ENCODE measurements around the gene AFTPH.

DNA sequence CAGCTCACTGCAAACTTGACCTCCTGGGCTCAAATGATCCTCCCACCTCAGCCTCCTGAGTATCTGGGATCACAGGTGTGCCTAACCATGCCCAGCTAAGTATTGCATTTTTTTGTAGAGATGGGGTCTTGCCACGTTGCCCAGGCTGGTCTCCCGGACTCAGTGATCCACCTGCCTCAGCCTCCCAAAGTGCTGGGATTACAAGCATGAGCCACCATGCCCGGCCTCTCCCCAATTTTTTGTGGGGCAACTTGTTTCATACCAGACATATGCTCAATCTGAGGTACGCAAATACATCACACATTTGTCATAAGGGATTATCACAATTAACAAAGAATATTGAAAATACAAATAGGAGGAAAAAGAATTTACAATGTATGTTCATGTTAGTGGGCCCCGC is 42.5 kb upstream of the AFTPH start:
- TF ChIP-seq, protein P1, sequence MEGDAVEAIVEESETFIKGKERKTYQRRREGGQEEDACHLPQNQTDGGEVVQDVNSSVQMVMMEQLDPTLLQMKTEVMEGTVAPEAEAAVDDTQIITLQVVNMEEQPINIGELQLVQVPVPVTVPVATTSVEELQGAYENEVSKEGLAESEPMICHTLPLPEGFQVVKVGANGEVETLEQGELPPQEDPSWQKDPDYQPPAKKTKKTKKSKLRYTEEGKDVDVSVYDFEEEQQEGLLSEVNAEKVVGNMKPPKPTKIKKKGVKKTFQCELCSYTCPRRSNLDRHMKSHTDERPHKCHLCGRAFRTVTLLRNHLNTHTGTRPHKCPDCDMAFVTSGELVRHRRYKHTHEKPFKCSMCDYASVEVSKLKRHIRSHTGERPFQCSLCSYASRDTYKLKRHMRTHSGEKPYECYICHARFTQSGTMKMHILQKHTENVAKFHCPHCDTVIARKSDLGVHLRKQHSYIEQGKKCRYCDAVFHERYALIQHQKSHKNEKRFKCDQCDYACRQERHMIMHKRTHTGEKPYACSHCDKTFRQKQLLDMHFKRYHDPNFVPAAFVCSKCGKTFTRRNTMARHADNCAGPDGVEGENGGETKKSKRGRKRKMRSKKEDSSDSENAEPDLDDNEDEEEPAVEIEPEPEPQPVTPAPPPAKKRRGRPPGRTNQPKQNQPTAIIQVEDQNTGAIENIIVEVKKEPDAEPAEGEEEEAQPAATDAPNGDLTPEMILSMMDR (IDR thresholded peaks at IDR 0.05), result no peak
- TF ChIP-seq POLR2A (IDR thresholded peaks at IDR 0.05), result no peak

Data from esophagus squamous epithelium (tissue), 4 donors.